Right lobe of liver (tissue), 6 donors: Measurements from ENCODE around the gene TCF12. TPM values are rescaled to one million over a fixed set of nuclear protein-coding genes. Genes with fewer than 3 reads are reported as not detected.
A peak's percentile ranks its signal among the peaks of the same experiment; 100 is the strongest.

Source experiments
- ATAC-seq, 4 donors: fragments of 200-7000 bp; cut with Tn5 transposase; one replicate each; pipeline ENCODE4 v1.9.1; 2020; ENCODE audit warnings: mild to moderate bottlenecking in 4 of 4, moderate library complexity in 4 of 4
- DNase-seq, 3 donors: peaks; one replicate each; pipeline ENCODE4 v3.0.0-alpha.2; 2020
- H3K27ac ChIP-seq, 3 donors: fragments of 200-600 bp; one replicate each; pipeline ENCODE4 v1.8.0; 2022
- H3K27me3 ChIP-seq, 2 donors: fragments of 200-600 bp; one replicate each; pipeline ENCODE4 v1.8.0; 2022
- H3K36me3 ChIP-seq, 4 donors: fragments of 200-600 bp; sonication (generic) in 1 of 4; one replicate each; pipeline versions ENCODE4 v1.5.1 to v1.8.0; 2017 to 2022; ENCODE audit warnings: control low read depth in 1 of 4
- H3K4me1 ChIP-seq, 4 donors: fragments of 200-600 bp; sonication (generic) in 1 of 4; one replicate each; pipeline versions ENCODE4 v1.5.1 to v1.8.0; 2017 to 2022; ENCODE audit warnings: control low read depth in 1 of 4
- H3K4me3 ChIP-seq, 3 donors: fragments of 200-600 bp; one replicate each; pipeline ENCODE4 v1.8.0; 2022
- H3K9me3 ChIP-seq, 4 donors: fragments of 200-600 bp; sonication (generic) in 1 of 4; one replicate each; pipeline versions ENCODE4 v1.5.1 to v1.8.0; 2017 to 2022; ENCODE audit warnings: control low read depth in 1 of 4
- POLR2A ChIP-seq: fragments of 450-650 bp; IDR thresholded peaks from one replicate; pipeline ENCODE4 v1.6.1; 2017; ENCODE audit warnings: antibody characterized with exemption, mild to moderate bottlenecking
- WGBS: methylation state at CpG from one replicate; pipeline ENCODE4 v1.1.6; 2018; ENCODE audit warnings: low coverage, low lambda C conversion rate; ENCODE audit not compliant: insufficient coverage; ENCODE audit errors: missing lambda C conversion rate; 5-methylcytosine and 5-hydroxymethylcytosine counted together
- intact Hi-C, 2 donors: fragments of 100-400 bp; cut with DNase I; formaldehyde crosslinking; loops; one replicate each; pipeline versions ENCODE4 v1.11.2 to v1.14.1; 2022
- total RNA-seq, 6 experiments: library from RNA; depleted of rRNA in 2 of 6; stranded (reverse); fragments of >200 nt in 2 of 6; fragmentation: NEBNext Ultra II Directional in 3 of 6; extraction: Animal tissue kit (Norgen Biotek cat#: 25700) in 3 of 6; gene quantifications; one replicate each; pipeline versions ENCODE4 v1.1.0 to v1.2.4, GENCODE V29; 2016 to 2023
- TF ChIP-seq, protein P1 (sequence below), 4 donors: fragments of 200-600 bp in 3 of 4; fragments of 450-650 bp in 1 of 4; IDR thresholded peaks; one replicate each; pipeline versions ENCODE4 v1.5.1 to v1.8.0; 2016 to 2022; ENCODE audit warnings: antibody characterized with exemption in 4 of 4, mild to moderate bottlenecking in 2 of 4
- donor health status: DM: no; HTN: yes; CAD: no.
- donor health status: DM: no; HTN: no; CAD: no.
- donor health status: DM: no; HTN: no; CAD: no.
- donor health status: DM: no; HTN: yes; CAD: no.
- donor health status: DM: no; HTN: yes; CAD: no.

Gene TCF12
- total RNA-seq, 6 experiments from 2014 or later: 28.9 to 41.9 (median 35.3) TPM

DNA sequence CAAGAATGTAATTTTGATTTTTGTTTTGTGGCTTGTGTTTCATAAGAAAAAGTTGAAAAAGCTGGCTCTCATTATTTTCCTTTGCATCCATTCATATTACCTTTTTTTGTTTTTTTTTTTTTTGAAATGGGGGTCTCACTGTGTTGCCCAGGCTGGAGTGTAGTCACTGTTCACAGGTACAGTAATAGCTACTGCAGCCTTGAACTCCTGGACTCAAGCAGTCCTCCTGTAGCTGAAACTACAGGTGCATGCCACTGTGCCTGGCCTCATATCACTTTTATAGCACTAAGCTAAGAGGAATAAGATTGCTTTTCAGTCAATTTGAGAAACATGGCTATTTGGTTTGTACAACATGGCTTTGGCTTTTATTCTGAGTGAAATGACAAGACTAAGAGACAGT lies 49.8 kb downstream of the TCF12 start:
- DNase-seq: no peak
- Histone ChIP-seq H3K27me3 (no peaks in the 10 kb centered on the region), H3K27ac (no peak overlapping the region), H3K4me3 (no peak overlapping the region), H3K4me1 (peaks cover 0 to 11% (median 2%) of the 10 kb centered on the region in 4 donors), H3K9me3 (no peaks in the 10 kb centered on the region), H3K36me3 (no peaks in the 10 kb centered on the region)
- no peak for ATAC-seq
- intact Hi-C loops: no loop called here
- TF ChIP-seq, protein P1, sequence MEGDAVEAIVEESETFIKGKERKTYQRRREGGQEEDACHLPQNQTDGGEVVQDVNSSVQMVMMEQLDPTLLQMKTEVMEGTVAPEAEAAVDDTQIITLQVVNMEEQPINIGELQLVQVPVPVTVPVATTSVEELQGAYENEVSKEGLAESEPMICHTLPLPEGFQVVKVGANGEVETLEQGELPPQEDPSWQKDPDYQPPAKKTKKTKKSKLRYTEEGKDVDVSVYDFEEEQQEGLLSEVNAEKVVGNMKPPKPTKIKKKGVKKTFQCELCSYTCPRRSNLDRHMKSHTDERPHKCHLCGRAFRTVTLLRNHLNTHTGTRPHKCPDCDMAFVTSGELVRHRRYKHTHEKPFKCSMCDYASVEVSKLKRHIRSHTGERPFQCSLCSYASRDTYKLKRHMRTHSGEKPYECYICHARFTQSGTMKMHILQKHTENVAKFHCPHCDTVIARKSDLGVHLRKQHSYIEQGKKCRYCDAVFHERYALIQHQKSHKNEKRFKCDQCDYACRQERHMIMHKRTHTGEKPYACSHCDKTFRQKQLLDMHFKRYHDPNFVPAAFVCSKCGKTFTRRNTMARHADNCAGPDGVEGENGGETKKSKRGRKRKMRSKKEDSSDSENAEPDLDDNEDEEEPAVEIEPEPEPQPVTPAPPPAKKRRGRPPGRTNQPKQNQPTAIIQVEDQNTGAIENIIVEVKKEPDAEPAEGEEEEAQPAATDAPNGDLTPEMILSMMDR (IDR thresholded peaks at IDR 0.05): no peak
- TF ChIP-seq POLR2A: no peak

DNA sequence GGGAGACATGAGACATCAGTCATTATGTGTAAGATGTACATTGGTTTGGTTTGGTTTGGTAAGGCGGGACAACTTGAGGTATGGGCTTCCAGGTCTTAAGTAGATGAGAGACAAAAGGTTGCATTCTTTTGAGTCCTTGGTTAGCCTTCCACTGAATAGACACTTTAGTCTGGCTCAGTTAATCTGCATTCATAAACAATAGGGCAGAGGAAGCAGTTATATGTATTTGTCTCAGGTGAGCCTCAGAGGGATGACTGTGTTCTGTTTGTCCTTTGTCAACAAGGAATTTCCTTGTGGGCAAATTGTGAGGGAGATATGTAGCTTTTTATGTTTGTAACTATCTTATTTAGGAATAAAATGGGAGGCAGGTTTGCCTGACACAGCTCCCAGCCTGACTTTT lies 50.4 kb downstream of the TCF12 start:
- no peak overlapping the region for H3K4me3 ChIP-seq
- H3K9me3 ChIP-seq: no peaks in the 10 kb centered on the region
- no peaks in the 10 kb centered on the region for H3K36me3 ChIP-seq
- intact Hi-C loops: no loop called here
- H3K27ac ChIP-seq: no peak overlapping the region
- TF ChIP-seq, protein P1 (IDR thresholded peaks at IDR 0.05): no peak
- no peak for TF ChIP-seq POLR2A
- 100% methylated on average over 1 of the region's 1 CpG for WGBS
- peaks cover 0 to 11% (median 2%) of the 10 kb centered on the region in 4 donors for H3K4me1 ChIP-seq
- DNase-seq (no peak), ATAC-seq (peak in 2 of 4 donors; percentile 27 to 44)
- no peaks in the 10 kb centered on the region for H3K27me3 ChIP-seq

DNA sequence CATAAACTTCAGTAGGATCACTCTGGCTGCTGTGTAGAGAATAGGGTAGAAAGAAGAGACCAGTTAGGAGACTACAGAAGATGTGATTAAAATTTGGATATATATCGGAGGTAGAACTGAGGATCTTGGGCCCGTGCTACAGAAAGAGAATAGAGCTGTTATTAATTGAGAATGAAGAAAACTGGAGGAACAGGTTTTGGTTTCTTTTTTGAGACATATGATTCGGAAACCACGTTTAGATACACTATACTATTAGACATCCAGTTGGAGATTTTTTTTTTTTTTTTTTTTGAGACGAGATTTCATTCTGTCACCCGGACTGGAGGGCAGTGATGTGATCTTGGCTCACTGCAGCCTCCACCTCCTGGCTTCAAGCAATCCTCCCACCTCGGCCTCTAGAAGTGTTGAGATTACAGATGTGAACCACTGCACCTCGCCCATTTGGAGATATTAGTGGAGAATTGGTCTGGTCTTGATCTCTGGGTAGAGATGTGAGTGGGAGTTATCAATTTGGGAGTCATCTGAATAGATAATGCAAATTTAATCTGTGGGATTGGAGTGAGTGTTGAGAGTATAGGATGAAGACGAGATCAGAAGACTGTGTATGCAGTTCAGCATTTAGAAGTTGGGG lies 50.9 kb downstream of the TCF12 start:
- DNase-seq: no peak
- intact Hi-C loops: no loop called here
- 54% methylated on average over 6 of the region's 9 CpGs for WGBS
- no peak for TF ChIP-seq POLR2A
- TF ChIP-seq, protein P1 (IDR thresholded peaks at IDR 0.05): no peak
- no peak overlapping the region for H3K27ac ChIP-seq
- ATAC-seq: peak in 1 of 4 donors; percentile 41
- H3K4me3 ChIP-seq: no peak overlapping the region
- H3K36me3 ChIP-seq: no peaks in the 10 kb centered on the region
- H3K27me3 ChIP-seq: no peaks in the 10 kb centered on the region
- H3K4me1 ChIP-seq: peaks cover 0 to 11% (median 2%) of the 10 kb centered on the region in 4 donors
- no peaks in the 10 kb centered on the region for H3K9me3 ChIP-seq

DNA sequence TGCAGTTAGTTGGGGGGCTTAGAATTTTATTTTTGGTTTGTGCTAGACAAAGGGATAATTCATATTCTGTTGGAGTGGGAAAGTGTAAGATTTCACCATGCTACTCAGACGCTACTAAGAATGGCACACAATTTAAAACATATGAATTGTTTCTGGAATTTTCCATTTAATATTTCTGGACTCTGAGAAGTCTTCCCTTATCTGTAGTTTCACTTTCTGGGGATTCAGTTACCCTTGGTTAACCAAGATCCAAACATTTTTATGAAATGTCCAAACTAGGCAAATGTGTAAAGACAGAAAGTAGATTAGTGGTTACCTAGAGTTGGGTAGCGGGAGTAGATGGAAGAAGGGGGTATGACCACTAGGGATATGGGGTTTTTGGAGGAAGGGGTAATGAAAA lies 53.1 kb downstream of the TCF12 start:
- no peaks in the 10 kb centered on the region for H3K9me3 ChIP-seq
- no peak overlapping the region for H3K4me3 ChIP-seq
- H3K36me3 ChIP-seq: no peaks in the 10 kb centered on the region
- no peak for TF ChIP-seq POLR2A
- TF ChIP-seq, protein P1 (IDR thresholded peaks at IDR 0.05): no peak
- 88% methylated on average over 2 of the region's 2 CpGs for WGBS
- H3K27me3 ChIP-seq: no peaks in the 10 kb centered on the region
- no peak overlapping the region for H3K27ac ChIP-seq
- DNase-seq (no peak), ATAC-seq (no peak)
- intact Hi-C loops: no loop called here
- peaks cover 0 to 11% (median 2%) of the 10 kb centered on the region in 4 donors for H3K4me1 ChIP-seq
